ENCODE results near the gene FER1L5. TPM values are rescaled to one million over a fixed set of nuclear protein-coding genes. Genes with fewer than 3 reads are reported as not detected.
A peak's percentile ranks its signal among the peaks of the same experiment; 100 is the strongest.
"Not testable (repeated sequence)": the region's sequence is repeated elsewhere in the genome, so short reads cannot be mapped to it uniquely, and the experiment has no call there.

Gene FER1L5
- total RNA-seq, 1 experiment from 2014 or later: 0.07 TPM

DNA sequence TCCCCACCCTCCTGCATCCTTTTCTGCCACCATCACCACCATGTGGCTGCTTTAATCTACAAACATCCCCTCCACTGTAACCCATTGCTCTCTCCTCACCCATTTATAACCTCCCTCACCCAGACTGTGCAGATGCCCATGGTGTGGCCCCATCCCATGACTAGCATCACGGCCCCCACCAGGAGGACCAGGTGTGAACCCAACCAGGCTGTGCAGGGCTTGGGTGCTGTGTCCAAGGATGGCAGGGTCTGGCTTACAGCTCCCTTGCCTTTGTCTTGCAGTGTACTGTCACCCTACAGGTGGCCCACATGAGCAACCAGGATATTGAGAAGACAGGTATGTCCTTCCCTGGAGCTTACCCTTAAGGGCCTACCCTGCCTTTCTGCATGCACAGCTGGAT lies 6.8 kb downstream of the FER1L5 start:
- peaks cover 3% of the 10 kb centered on the region for H3K27me3 Mint-ChIP-seq (ENCODE audit: insufficient read depth, unreplicated experiment)
- H3K36me3 ChIP-seq (ENCODE audit: control insufficient read depth, insufficient read depth, low read length): no peaks in the 10 kb centered on the region
- no peaks in the 10 kb centered on the region for H3K9me3 Mint-ChIP-seq (ENCODE audit: unreplicated experiment)
- no peaks in the 10 kb centered on the region for H3K4me1 Mint-ChIP-seq (ENCODE audit: low read depth, unreplicated experiment)
- intact Hi-C loops (cut with micrococcal nuclease; ENCODE audit: unreplicated experiment): no loop called here
- BruUV-seq (replicated peaks): no TSS peak
- no peak overlapping the region for H3K4me3 Mint-ChIP-seq (ENCODE audit: unreplicated experiment)
- ChIA-PET POLR2A (no interaction called here), CTCF (no interaction called here)
- TF ChIP-seq, protein P1, sequence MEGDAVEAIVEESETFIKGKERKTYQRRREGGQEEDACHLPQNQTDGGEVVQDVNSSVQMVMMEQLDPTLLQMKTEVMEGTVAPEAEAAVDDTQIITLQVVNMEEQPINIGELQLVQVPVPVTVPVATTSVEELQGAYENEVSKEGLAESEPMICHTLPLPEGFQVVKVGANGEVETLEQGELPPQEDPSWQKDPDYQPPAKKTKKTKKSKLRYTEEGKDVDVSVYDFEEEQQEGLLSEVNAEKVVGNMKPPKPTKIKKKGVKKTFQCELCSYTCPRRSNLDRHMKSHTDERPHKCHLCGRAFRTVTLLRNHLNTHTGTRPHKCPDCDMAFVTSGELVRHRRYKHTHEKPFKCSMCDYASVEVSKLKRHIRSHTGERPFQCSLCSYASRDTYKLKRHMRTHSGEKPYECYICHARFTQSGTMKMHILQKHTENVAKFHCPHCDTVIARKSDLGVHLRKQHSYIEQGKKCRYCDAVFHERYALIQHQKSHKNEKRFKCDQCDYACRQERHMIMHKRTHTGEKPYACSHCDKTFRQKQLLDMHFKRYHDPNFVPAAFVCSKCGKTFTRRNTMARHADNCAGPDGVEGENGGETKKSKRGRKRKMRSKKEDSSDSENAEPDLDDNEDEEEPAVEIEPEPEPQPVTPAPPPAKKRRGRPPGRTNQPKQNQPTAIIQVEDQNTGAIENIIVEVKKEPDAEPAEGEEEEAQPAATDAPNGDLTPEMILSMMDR (IDR thresholded peaks at IDR 0.05; ENCODE audit: insufficient read depth in 1 of 2, low read depth in 1 of 2, low read length in 1 of 2, severe bottlenecking in 1 of 2, unreplicated experiment in 1 of 2): no peak
- DNase-seq: no peak
- H3K4me3 ChIP-seq (ENCODE audit: low read depth, low read length): no peak overlapping the region
- no peaks in the 10 kb centered on the region for H3K9me3 ChIP-seq
- H3K4me1 ChIP-seq: no peaks in the 10 kb centered on the region
- no peak overlapping the region for H3K27ac Mint-ChIP-seq (ENCODE audit: unreplicated experiment)
- no peaks in the 10 kb centered on the region for H3K36me3 Mint-ChIP-seq (ENCODE audit: insufficient read depth, unreplicated experiment)
- no peaks in the 10 kb centered on the region for H3K27me3 ChIP-seq (replicated peaks; ENCODE audit: control insufficient read depth, insufficient read depth, low read length)

DNA sequence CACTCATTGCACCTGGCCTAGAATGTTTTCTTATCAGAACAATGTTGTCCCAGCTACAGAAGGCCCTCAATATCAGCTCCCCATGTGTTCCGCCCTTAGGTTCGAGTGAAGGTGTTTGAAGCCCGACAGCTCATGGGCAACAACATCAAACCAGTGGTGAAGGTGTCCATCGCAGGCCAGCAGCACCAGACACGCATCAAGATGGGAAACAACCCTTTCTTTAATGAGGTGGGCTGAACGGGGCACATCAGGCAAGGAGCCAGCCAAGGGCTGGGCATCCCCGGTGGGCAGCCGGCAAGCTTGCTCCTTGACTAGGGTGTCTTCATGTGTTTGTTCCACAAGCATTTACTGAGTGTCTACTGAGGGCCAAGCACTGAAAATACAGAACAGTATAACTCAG lies 9.2 kb downstream of the FER1L5 start:
- CTCF ChIA-PET: no interaction called here

DNA sequence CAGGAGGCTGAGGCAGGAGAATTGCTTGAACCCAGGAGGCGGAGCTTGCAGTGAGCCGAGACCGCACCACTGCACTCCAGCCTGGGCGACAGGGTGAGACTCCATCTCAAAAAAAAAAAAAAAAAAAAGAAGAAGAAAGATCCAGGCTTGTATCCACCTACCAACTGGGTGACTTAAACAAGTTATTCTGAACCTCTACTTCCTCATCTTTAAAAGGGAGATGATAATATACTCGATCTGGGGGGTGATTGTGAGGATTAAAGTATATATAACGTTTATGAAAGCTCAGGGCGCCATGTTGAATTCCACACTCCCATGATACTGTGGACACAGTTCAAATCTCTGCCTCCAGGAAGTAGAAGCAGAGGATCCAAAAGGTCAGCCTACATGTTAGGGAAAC lies 12.2 kb downstream of the FER1L5 start:
- H3K9me3 ChIP-seq; H3K9me3 Mint-ChIP-seq (ENCODE audit: unreplicated experiment); H3K4me1 Mint-ChIP-seq (ENCODE audit: low read depth, unreplicated experiment); H3K27ac Mint-ChIP-seq (ENCODE audit: unreplicated experiment); DNase-seq; H3K27me3 Mint-ChIP-seq (ENCODE audit: insufficient read depth, unreplicated experiment); BruUV-seq (replicated peaks); H3K4me3 ChIP-seq (ENCODE audit: low read depth, low read length); POLR2A ChIA-PET; H3K4me1 ChIP-seq; H3K4me3 Mint-ChIP-seq (ENCODE audit: unreplicated experiment); CTCF ChIA-PET; H3K27me3 ChIP-seq (replicated peaks; ENCODE audit: control insufficient read depth, insufficient read depth, low read length); H3K36me3 Mint-ChIP-seq (ENCODE audit: insufficient read depth, unreplicated experiment); H3K36me3 ChIP-seq (ENCODE audit: control insufficient read depth, insufficient read depth, low read length); intact Hi-C loops (cut with micrococcal nuclease; ENCODE audit: unreplicated experiment): not testable (repeated sequence)

More for the DNA sequence above, 9.2 kb downstream of the FER1L5 start:
- no peak for DNase-seq
- Histone ChIP-seq H3K4me1 (no peaks in the 10 kb centered on the region), H3K27me3 (replicated peaks; ENCODE audit: control insufficient read depth, insufficient read depth, low read length) (no peaks in the 10 kb centered on the region), H3K36me3 (ENCODE audit: control insufficient read depth, insufficient read depth, low read length) (no peaks in the 10 kb centered on the region), H3K9me3 (no peaks in the 10 kb centered on the region), H3K4me3 (ENCODE audit: low read depth, low read length) (no peak overlapping the region)
- intact Hi-C loops (cut with micrococcal nuclease; ENCODE audit: unreplicated experiment): no loop called here
- POLR2A ChIA-PET: no interaction called here
- Mint-ChIP-seq H3K36me3 (ENCODE audit: insufficient read depth, unreplicated experiment) (no peaks in the 10 kb centered on the region), H3K27ac (ENCODE audit: unreplicated experiment) (no peak overlapping the region), H3K27me3 (ENCODE audit: insufficient read depth, unreplicated experiment) (peaks cover 3% of the 10 kb centered on the region), H3K4me1 (ENCODE audit: low read depth, unreplicated experiment) (no peaks in the 10 kb centered on the region), H3K4me3 (ENCODE audit: unreplicated experiment) (no peak overlapping the region), H3K9me3 (ENCODE audit: unreplicated experiment) (no peaks in the 10 kb centered on the region)
- TF ChIP-seq, protein P1 (IDR thresholded peaks at IDR 0.05; ENCODE audit: insufficient read depth in 1 of 2, low read depth in 1 of 2, low read length in 1 of 2, severe bottlenecking in 1 of 2, unreplicated experiment in 1 of 2): no peak
- no TSS peak for BruUV-seq (replicated peaks)

DNA sequence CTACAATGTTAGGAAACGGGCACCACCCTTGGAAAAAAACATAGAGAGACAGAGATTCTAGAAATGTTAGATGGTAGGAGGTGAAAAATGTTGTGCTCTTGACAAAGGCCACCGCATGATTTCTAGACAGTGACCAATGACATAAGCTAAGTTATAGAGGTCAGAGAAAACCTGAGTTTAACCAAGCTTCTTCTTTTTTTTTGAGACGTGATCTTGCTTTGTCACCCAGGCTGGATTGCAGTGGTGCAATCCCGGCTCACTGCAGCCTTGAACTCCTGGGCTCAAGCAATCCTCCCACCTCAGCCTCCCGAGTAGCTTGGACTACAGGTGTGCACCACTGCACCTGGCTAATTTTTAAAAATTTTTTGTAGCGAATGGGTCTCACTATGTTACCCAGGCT lies 13.0 kb downstream of the FER1L5 start:
- CTCF ChIA-PET: no interaction called here
- intact Hi-C loops (cut with micrococcal nuclease; ENCODE audit: unreplicated experiment): no loop called here
- no peaks in the 10 kb centered on the region for H3K4me1 Mint-ChIP-seq (ENCODE audit: low read depth, unreplicated experiment)

More for the DNA sequence above, 13.0 kb downstream of the FER1L5 start:
- peak in 1 of 2 experiments; percentile 5 for DNase-seq
- TF ChIP-seq, protein P1 (IDR thresholded peaks at IDR 0.05; ENCODE audit: insufficient read depth in 1 of 2, low read depth in 1 of 2, low read length in 1 of 2, severe bottlenecking in 1 of 2, unreplicated experiment in 1 of 2): no peak
- no TSS peak for BruUV-seq (replicated peaks)
- H3K36me3 Mint-ChIP-seq (ENCODE audit: insufficient read depth, unreplicated experiment): no peaks in the 10 kb centered on the region
- no peak overlapping the region for H3K4me3 Mint-ChIP-seq (ENCODE audit: unreplicated experiment)
- Histone ChIP-seq H3K4me3 (ENCODE audit: low read depth, low read length) (no peak overlapping the region), H3K27me3 (replicated peaks; ENCODE audit: control insufficient read depth, insufficient read depth, low read length) (no peaks in the 10 kb centered on the region), H3K36me3 (ENCODE audit: control insufficient read depth, insufficient read depth, low read length) (no peaks in the 10 kb centered on the region), H3K4me1 (no peaks in the 10 kb centered on the region), H3K9me3 (no peaks in the 10 kb centered on the region)
- no peaks in the 10 kb centered on the region for H3K9me3 Mint-ChIP-seq (ENCODE audit: unreplicated experiment)
- no peak overlapping the region for H3K27ac Mint-ChIP-seq (ENCODE audit: unreplicated experiment)
- POLR2A ChIA-PET: no interaction called here
- H3K27me3 Mint-ChIP-seq (ENCODE audit: insufficient read depth, unreplicated experiment): peaks cover 3% of the 10 kb centered on the region

All from Caco-2 (cell line).